Activated CD8-positive, alpha-beta memory T cell treated with anti-CD3 and anti-CD28 coated beads, Interleukin-2, amount 50 U/mL, for 1 hour (primary cell): ENCODE data around the gene HOXC11.

Source experiments
- DNase-seq: peaks from one replicate; pipeline ENCODE4 v3.0.0-alpha.2; 2020; ENCODE audit errors: extremely low read depth

The HOXC11 gene

GRCh38 chr12:54009171-54010052 is 36.5 kb downstream of the HOXC11 start:
- DNase-seq = no peak

DNA sequence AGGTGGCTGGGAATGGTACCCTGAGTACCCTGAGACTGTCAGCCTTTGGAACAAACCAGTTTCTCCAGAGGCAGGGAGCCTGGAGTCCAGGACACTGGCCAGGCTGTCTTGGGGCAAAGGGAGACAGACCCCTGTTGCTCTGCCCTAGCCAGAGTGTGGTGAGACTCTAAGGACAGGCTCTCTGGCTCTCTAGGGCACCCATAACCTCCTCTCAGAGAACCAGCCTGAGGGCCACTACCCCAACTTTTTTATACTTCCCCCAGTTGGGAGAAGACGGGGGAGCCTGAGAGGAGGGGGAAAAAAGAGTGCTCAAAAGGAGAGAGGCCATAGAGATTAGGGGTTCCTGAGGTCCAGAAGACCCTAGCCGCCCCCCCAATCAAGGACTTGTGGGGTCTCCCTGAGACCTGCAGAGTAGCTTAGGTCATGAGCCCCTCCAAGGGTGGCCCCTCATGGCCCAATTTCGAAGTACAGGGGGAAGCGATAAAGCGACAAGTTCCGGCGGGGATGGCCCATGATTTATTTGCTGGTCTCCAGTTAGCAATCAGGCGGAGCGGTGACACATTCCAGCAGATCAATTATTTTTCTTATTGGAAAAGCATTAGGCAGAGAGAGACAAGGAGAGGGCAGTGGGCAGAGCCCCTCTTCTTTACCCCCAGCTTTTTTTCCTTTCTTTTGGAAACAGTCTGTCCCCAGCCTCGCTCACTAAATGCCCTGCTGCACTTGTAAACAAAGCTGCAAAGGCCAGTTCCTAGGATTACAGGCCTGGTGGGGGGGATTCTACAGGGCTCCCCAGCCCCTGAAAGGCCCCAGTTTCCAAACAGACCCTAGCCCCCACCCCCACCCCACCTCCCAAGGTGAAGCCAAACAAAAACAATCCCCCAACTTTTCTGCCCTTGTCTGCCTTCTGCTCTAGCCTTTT is 37.4 kb downstream of the HOXC11 start:
- DNase-seq = no peak

GRCh38 chr12:54010972-54011664 is 38.2 kb downstream of the HOXC11 start:
- DNase-seq = no peak

GRCh38 chr12:54011665-54012532 is 39.0 kb downstream of the HOXC11 start:
- no peak for DNase-seq

- no peak for DNase-seq
These were observed 39.9 kb downstream of the HOXC11 start for GRCh38 chr12:54012631-54013409.

DNA sequence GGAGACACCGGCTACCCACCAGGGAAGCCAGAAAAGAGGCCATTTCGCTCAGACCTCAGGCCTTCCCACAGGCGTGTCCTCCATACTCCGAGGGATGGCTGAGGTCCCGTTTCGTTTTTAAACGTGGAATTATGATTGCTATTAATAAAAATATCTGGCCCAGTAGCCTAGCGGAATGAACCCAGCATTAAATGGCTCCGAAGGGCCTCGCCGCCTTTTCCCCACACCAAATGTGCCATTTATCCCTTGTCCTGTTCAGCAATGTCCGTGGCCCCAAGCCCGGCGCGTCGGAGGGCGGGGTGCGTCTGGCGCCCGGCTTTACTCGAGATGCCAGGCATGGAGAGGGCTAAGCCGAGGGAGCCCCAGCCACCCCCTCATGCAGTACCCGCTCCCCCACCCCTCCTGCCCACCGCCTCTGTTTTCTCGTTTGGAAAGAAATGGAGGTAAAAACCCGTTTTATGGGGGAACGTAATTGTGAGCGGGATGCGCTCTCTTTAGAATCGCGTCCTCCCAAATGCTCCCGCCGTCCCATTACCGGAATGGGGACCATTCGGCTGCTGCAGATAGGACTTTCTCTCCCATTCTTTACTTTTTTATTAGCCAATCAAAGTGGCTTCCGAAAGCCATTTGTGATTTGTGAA is 41.6 kb downstream of the HOXC11 start:
- DNase-seq = no peak

DNA sequence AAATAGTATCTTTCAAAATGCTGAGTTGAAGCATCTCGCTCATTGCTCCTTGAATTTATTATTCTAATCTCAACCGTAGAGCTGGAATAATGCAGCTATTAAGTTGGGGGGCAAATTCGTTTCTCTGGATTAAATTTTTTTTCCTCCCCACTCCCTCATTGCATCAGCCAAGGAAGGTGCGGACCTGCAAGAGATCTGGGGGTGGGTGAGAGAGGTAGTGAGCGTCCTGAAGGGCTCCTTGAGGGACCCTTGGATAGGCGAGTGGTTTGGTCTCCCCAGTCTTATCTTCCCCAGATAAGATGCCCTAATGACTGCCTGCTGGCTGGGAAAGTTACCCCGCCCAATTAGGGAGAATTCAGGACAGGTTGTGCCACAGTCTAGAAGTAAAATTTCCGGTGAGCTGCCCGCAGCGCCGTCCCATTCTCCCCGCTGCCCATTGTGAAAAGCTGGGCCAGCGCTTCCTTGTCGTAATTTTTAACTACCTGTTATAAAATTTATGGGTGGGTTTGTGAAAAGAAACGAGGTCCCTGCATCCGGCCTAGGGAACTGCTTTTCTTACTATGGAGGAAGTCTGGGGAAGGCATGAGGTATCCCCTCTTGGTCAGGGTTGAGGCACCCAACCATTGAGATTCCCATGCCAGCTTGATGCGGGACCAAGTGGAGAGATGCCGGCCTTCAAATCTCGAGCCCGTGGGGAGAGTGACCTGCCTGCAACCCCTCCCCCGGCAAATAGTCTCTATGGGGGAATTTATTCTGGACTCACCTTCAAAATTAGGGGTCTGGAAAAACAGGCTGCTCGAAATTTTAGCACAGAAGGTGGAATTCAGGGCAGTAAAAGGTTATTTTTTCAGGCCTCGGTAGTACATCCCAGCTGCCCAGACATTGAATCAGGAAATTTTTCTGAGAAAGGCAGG is 42.3 kb downstream of the HOXC11 start:
- no peak for DNase-seq

GRCh38 chr12:54016051-54016450 is 43.1 kb downstream of the HOXC11 start:
- DNase-seq = no peak

DNA sequence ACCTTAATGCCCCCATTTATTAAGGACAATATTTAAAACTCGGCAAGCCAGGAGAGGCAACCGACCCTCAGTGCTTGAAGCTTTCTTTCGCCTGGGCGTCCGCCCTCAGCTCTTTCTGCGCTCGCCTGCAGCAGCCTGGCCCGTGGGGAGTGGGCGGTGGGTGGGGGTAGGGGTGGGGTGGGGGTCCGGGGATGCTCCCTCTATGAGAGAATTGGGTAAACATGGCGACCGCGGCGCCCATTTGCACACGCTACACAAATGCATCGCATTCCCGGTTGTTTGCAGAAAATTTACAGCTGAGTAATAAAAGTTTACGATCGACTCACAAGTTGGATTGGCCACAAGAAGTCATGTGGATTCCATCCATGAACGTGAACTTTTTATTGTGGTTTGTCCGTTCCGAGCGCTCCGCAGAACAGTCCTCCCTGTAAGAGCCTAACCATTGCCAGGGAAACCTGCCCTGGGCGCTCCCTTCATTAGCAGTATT is 43.6 kb downstream of the HOXC11 start:
- DNase-seq = no peak

DNA sequence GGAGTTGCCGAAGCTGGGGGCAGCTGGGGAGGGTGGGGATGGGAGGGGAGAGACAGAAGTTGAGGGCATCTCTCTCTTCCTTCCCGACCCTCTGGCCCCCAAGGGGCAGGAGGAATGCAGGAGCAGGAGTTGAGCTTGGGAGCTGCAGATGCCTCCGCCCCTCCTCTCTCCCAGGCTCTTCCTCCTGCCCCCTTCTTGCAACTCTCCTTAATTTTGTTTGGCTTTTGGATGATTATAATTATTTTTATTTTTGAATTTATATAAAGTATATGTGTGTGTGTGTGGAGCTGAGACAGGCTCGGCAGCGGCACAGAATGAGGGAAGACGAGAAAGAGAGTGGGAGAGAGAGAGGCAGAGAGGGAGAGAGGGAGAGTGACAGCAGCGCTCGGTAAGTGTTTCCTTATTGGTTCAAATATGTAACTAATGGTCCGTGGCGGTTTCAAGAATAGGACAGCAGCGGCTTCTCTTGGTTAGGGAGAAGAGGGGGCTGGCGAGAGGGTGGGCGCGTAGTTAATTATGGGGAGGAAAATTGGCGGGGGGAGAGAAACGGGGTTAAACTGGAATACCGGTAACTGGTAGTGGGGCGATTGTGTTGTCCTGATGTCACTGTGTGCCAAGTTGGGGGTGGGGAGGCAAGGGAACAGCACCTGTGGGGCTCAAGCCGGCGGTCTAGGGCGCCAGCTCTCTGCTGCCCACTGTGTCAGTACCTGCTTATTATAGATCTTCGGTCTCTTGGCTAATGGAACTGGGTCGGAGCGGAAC is 44.3 kb downstream of the HOXC11 start:
- no peak for DNase-seq

DNA sequence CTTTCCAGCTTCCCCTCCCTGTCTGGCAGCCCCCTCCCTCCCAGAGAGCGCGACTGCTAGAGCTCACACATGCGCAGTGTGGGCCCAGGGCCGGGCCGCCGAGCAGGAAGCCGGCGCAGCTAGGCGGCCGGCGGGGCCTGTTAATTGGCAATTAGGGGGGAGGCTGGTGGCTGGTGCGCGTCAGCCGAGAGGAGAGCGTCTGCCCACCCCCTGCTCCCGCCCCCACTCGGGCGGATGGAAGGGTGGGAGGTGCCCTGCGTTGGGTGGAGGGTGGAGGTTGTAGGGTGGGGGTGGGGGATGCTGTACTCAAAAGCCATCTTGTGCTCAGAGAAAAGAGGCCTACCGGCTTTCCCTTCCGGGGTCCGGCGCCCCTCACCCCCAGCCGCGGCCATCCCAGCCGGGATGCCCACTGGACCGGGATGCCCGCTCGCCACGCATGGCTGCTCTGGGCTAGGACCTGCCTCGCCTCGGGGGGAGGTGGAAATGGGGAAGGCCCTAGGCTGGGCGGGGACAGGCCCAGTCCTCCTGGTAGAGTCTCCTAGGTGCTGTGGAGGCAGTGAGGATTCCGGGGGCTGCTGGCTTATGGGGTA is 45.0 kb downstream of the HOXC11 start:
- peak; percentile 14 for DNase-seq

GRCh38 chr12:54018468-54018984 is 45.6 kb downstream of the HOXC11 start:
- no peak for DNase-seq

DNA sequence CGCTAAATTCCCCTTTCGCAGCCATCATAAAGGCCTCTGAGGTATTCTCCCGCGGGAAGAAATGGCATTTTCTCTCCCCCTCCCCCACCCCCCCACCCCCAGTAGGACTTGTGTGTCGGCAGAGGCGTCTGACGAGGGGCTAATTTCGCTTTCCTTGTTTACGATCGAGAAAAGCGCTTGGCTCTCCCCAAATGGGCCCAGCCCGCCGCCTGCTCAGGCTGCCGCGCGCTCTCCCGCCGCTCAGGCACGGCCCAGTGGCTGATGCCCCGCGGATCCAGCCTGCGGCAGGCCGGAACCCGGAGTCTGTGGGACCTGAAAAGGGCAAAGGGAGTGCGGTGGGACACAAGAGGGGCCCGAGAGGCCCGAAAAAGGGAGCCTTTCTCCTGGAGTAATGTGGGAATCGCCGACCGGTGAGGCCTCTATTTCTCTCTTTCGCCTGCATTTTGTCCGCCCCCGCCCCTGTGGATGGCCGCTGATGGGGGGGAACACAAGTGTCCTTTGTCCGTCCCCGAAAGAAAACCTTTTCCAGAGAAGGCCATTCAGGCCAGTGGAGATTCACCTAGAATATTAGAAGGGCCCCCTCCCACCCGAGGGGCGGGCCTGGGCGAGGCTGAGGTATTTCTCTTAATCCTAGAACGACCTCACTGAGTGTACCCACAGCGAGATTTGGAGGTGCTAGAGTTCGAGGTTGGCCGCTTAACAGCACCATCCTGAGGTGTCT is 46.3 kb downstream of the HOXC11 start:
- DNase-seq = no peak

GRCh38 chr12:54019924-54020590 is 47.1 kb downstream of the HOXC11 start:
- no peak for DNase-seq

GRCh38 chr12:54020591-54021405 is 47.9 kb downstream of the HOXC11 start:
- DNase-seq = no peak
